ENCODE results near the gene MSX2. TPM values are rescaled to one million over a fixed set of nuclear protein-coding genes. Genes with fewer than 3 reads are reported as not detected.
A peak's percentile ranks its signal among the peaks of the same experiment; 100 is the strongest.

Gene MSX2
- total and polyA plus RNA-seq, 2 of the 8 experiments (the other 6 are each of a cell fraction or from before 2014, with no cell fraction given): 0.24 to 0.47 TPM

DNA sequence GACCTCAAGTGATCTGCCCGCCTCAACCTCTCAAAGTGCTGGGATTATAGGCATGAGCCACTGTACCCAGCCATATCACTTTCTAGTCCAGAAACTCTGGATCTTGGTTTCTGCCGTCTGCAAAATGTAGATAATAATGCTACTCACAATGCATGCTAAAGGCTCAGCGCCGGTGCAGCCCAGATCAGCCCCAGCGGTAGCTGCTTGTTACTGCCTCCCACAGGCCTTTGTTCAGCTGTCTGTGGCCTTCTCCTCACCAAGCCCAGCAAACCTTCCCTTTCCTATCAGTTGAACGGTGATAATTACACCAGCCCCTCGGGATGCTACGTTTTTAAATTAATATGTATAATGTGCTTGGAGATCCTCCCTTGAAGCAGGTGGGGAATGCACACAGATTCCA lies 26.2 kb upstream of the MSX2 start:
- Histone ChIP-seq H2BK5ac (ENCODE audit: low read depth, low read length) (no peak overlapping the region), H3K14ac (ENCODE audit: insufficient read length) (no peak overlapping the region), H3K27me3 (replicated peaks in 1 of 4; ENCODE audit: control insufficient read depth in 3 of 4, extremely low read depth in 1 of 4, insufficient read depth in 3 of 4, low read length in 3 of 4) (peaks cover 0 to 13% (median 12%) of the 10 kb centered on the region in 4 experiments; a peak in 6 of 7 replicates), H4K5ac (ENCODE audit: insufficient read length, low read depth, low read length) (no peak overlapping the region), H3K4me1 (replicated peaks in 1 of 4; ENCODE audit: control insufficient read depth in 3 of 4, insufficient read depth in 4 of 4, low read length in 3 of 4) (peaks cover 3 to 8% (median 5%) of the 10 kb centered on the region in 4 experiments), H4K20me1 (replicated peaks in 1 of 2; ENCODE audit: control insufficient read depth in 1 of 2, insufficient read depth in 2 of 2, low read length in 2 of 2) (no peaks in the 10 kb centered on the region), H3K36me3 (ENCODE audit: control insufficient read depth in 2 of 4, insufficient read depth in 4 of 4, low read length in 3 of 4) (no peaks in the 10 kb centered on the region), H2BK12ac (ENCODE audit: low read depth, low read length) (no peak overlapping the region), H3K18ac (ENCODE audit: extremely low read depth, low read length) (no peak overlapping the region), H3K56ac (replicated peaks; ENCODE audit: insufficient read length, low read depth, low read length) (no peak overlapping the region), H3K9me3 (ENCODE audit: insufficient read depth in 2 of 2, low read depth in 1 of 2, low read length in 1 of 2) (no peaks in the 10 kb centered on the region), H3K9ac (replicated peaks in 1 of 4; ENCODE audit: extremely low read depth in 1 of 4, low read depth in 3 of 4, low read length in 3 of 4) (no peak overlapping the region), H2BK120ac (replicated peaks; ENCODE audit: low read depth, low read length) (no peak overlapping the region), H2BK15ac (ENCODE audit: low read length) (no peak overlapping the region), H4K91ac (replicated peaks; ENCODE audit: insufficient read length, low read length) (no peak overlapping the region), H2BK20ac (ENCODE audit: low read length) (no peak overlapping the region), H3K23me2 (ENCODE audit: low read depth, low read length) (no peaks in the 10 kb centered on the region; the same call in 1 of the 2 replicates), H4K8ac (ENCODE audit: extremely low read depth, insufficient read depth, low read length) (no peak overlapping the region), H3K4me3 (ENCODE audit: extremely low read depth in 1 of 4, insufficient read depth in 2 of 4, low read depth in 3 of 4, low read length in 4 of 4) (no peak overlapping the region), H2AK5ac (ENCODE audit: low read depth, low read length) (no peak overlapping the region), H3K79me2 (ENCODE audit: control insufficient read depth in 1 of 2, insufficient read depth in 2 of 2, low read length in 2 of 2) (no peaks in the 10 kb centered on the region), H3K23ac (ENCODE audit: insufficient read length) (no peak overlapping the region), H2AFZ (ENCODE audit: low read length) (no peak overlapping the region), H3K4me2 (ENCODE audit: insufficient read depth in 1 of 2, low read depth in 2 of 2, low read length in 2 of 2) (no peak overlapping the region), H3K27ac (ENCODE audit: low read depth, low read length) (no peak overlapping the region), H3K4ac (replicated peaks; ENCODE audit: insufficient read length, low read depth, low read length) (no peak overlapping the region), H3K79me1 (ENCODE audit: low read depth, low read length) (no peaks in the 10 kb centered on the region)
- ChIA-PET CTCF (ENCODE audit: partially characterized antibody) (interaction anchor here (0.6 to 1.8 kb wide), 9 partner anchors 8 to 363 kb away, joined by 3 to 7 read pairs (median 3); no protein-coding TSS in a partner anchor), POLR2A (ENCODE audit: partially characterized antibody) (no interaction called here)
- 78% methylated on average over 8 of the region's 8 CpGs; no CpG with 5 or more reads in 1 of the 2 experiments for WGBS, 2 experiments (ENCODE audit: extremely low coverage in 1 of 2, insufficient coverage in 1 of 2, insufficient read length in 1 of 2, insufficient replicate concordance in 2 of 2, low coverage in 1 of 2, low lambda C conversion rate in 2 of 2, missing lambda C conversion rate in 1 of 2)
- FAIRE-seq (no peak), DNase-seq (ENCODE audit: low read depth in 1 of 2, low spot score in 2 of 2) (no peak)
- TF ChIP-seq, protein P1, sequence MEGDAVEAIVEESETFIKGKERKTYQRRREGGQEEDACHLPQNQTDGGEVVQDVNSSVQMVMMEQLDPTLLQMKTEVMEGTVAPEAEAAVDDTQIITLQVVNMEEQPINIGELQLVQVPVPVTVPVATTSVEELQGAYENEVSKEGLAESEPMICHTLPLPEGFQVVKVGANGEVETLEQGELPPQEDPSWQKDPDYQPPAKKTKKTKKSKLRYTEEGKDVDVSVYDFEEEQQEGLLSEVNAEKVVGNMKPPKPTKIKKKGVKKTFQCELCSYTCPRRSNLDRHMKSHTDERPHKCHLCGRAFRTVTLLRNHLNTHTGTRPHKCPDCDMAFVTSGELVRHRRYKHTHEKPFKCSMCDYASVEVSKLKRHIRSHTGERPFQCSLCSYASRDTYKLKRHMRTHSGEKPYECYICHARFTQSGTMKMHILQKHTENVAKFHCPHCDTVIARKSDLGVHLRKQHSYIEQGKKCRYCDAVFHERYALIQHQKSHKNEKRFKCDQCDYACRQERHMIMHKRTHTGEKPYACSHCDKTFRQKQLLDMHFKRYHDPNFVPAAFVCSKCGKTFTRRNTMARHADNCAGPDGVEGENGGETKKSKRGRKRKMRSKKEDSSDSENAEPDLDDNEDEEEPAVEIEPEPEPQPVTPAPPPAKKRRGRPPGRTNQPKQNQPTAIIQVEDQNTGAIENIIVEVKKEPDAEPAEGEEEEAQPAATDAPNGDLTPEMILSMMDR (IDR thresholded peaks at IDR 0.05; ENCODE audit: control extremely low read depth in 1 of 3, insufficient read depth in 1 of 3, low read depth in 1 of 3, low read length in 3 of 3): peak; percentile 9 to 52 (median 36); a peak in 3 of 4 replicates
- TF ChIP-seq EZH2 (IDR thresholded peaks at IDR 0.05; ENCODE audit: low read depth, low read length, severe bottlenecking): no peak
- TF ChIP-seq RAD21 (IDR thresholded peaks at IDR 0.05 in 1 of 2, conservative IDR thresholded peaks at IDR 0.05 in 1 of 2; ENCODE audit: low read depth in 2 of 2, low read length in 2 of 2): peak; percentile 7 to 46; a peak in 2 of 4 replicates
